Spleen (tissue), 7 donors: ENCODE measurements around the gene RB1.
"Not testable (repeated sequence)": the region's sequence is repeated elsewhere in the genome, so short reads cannot be mapped to it uniquely, and the experiment has no call there.

ENCODE experiments used
- CTCF ChIP-seq, 11 experiments: fragments of 200-600 bp in 7 of 11; fragments of 450-650 bp in 4 of 11; sonication (generic) in 4 of 11; IDR thresholded peaks in 8 of 11; conservative IDR thresholded peaks in 3 of 11; 1 replicate in 7 of 11; 2 replicates in 4 of 11; pipeline versions ENCODE4 v1.4.0 to v1.8.0; 2016 to 2021; ENCODE audit warnings: antibody characterized with exemption in 11 of 11, inconsistent platforms in 4 of 11, mild to moderate bottlenecking in 1 of 11
- POLR2A ChIP-seq, 3 donors: fragments of 450-650 bp; IDR thresholded peaks; one replicate each; pipeline ENCODE4 v1.5.1; 2017; ENCODE audit warnings: antibody characterized with exemption in 3 of 3, mild to moderate bottlenecking in 1 of 3
- donor health status: DM: no; HTN: no; CAD: no; lungs with moderate emphysema.
- donor health status: DM: no; HTN: no; CAD: no.
- donor health status: DM: no; HTN: no; CAD: no.

GRCh38 chr13:48451196-48451595, 147.6 kb downstream of the RB1 start:
- not testable (repeated sequence) for TF ChIP-seq CTCF (IDR thresholded peaks at IDR 0.05 in 8 of 11, conservative IDR thresholded peaks at IDR 0.05 in 3 of 11); POLR2A (IDR thresholded peaks at IDR 0.05)
